HEK293 (cell line): ENCODE data around the gene ZFPM1.
A peak's percentile ranks its signal among the peaks of the same experiment; 100 is the strongest.

ENCODE experiments used
- CTCF ChIA-PET: fragments of 350-600 bp; formaldehyde crosslinking; extraction: SDS; loops from one replicate; lab custom pipeline; 2021; ENCODE audit warnings: antibody characterized with exemption; lab: Yijun Ruan, JAX
- POLR2A ChIA-PET: fragments of 300-600 bp; formaldehyde crosslinking; extraction: SDS; loops from one replicate; lab custom pipeline; 2020; ENCODE audit warnings: antibody characterized with exemption, inconsistent platforms; lab: Yijun Ruan, JAX
- H3K27ac ChIP-seq: fragments of 200-500 bp; sonication (Bioruptor generic); 2 replicates; pipeline ENCODE4 v1.5.1; 2014; ENCODE audit warnings: low read depth, low read length, control low read depth, inconsistent platforms; ENCODE audit errors: extremely low read depth
- H3K36me3 ChIP-seq, 2 experiments: fragments of 200-500 bp in 1 of 2; sonication (Bioruptor generic) in 1 of 2; 1 replicate in 1 of 2; 2 replicates in 1 of 2; pipeline ENCODE4 v1.5.1; 2014 to 2017; ENCODE audit warnings: inconsistent platforms in 2 of 2, low read length in 2 of 2; ENCODE audit not compliant: control insufficient read depth in 2 of 2, insufficient read depth in 1 of 2
- H3K4me1 ChIP-seq: fragments of 200-500 bp; sonication (Bioruptor generic); 2 replicates; pipeline ENCODE4 v1.5.1; 2014; ENCODE audit warnings: mild to moderate bottlenecking, low read length, inconsistent platforms; ENCODE audit not compliant: control insufficient read depth, insufficient read depth
- H3K4me3 ChIP-seq: 2 replicates; pipeline ENCODE4 v1.5.1; 2011; ENCODE audit warnings: low read depth, mild to moderate bottlenecking, control low read depth, low read length, moderate library complexity
- H3K9me3 ChIP-seq: fragments of 200-500 bp; sonication (Bioruptor generic); 2 replicates; pipeline ENCODE4 v1.5.1; 2014; ENCODE audit warnings: low read depth, low read length, inconsistent platforms; ENCODE audit not compliant: control insufficient read depth, insufficient read depth
- EGR2 ChIP-seq: fragments of 450-650 bp; formaldehyde crosslinking; IDR thresholded peaks from 2 replicates; pipeline ENCODE4 v1.5.1; 2016; ENCODE audit warnings: low read depth, missing biosample characterization, missing genetic modification characterization
- SALL2 ChIP-seq: fragments of 450-650 bp; formaldehyde crosslinking; IDR thresholded peaks from 2 replicates; pipeline ENCODE4 v1.5.0; 2017; ENCODE audit warnings: missing biosample characterization, mild to moderate bottlenecking, missing genetic modification characterization, borderline replicate concordance
- SCRT2 ChIP-seq: fragments of 450-650 bp; formaldehyde crosslinking; IDR thresholded peaks from 2 replicates; pipeline ENCODE4 v1.5.1; 2016; ENCODE audit warnings: missing biosample characterization, missing genetic modification characterization
- ZFHX2 ChIP-seq: fragments of 450-650 bp; formaldehyde crosslinking; conservative IDR thresholded peaks from 2 replicates; pipeline ENCODE4 v1.5.1; 2016; ENCODE audit warnings: missing biosample characterization, missing genetic modification characterization
- ZFP3 ChIP-seq: fragments of 450-650 bp; formaldehyde crosslinking; IDR thresholded peaks from 2 replicates; pipeline ENCODE4 v1.5.1; 2016; ENCODE audit warnings: low read depth, missing biosample characterization, missing genetic modification characterization
- ZNF239 ChIP-seq: fragments of 450-650 bp; formaldehyde crosslinking; IDR thresholded peaks from 2 replicates; pipeline ENCODE4 v1.5.1; 2016; ENCODE audit warnings: missing biosample characterization, missing genetic modification characterization
- ZNF24 ChIP-seq: fragments of 450-650 bp; formaldehyde crosslinking; IDR thresholded peaks from 2 replicates; pipeline ENCODE4 v1.5.1; 2016; ENCODE audit warnings: missing biosample characterization, missing genetic modification characterization
- ZNF473 ChIP-seq: fragments of 450-650 bp; formaldehyde crosslinking; IDR thresholded peaks from 2 replicates; pipeline ENCODE4 v1.5.1; 2017; ENCODE audit warnings: missing biosample characterization, missing genetic modification characterization
- ZNF513 ChIP-seq: fragments of 450-650 bp; IDR thresholded peaks from 2 replicates; pipeline ENCODE4 v1.5.1; 2018; ENCODE audit warnings: missing biosample characterization, missing genetic modification characterization
- ZNF560 ChIP-seq: fragments of 450-650 bp; formaldehyde crosslinking; IDR thresholded peaks from 2 replicates; pipeline ENCODE4 v1.5.1; 2017; ENCODE audit warnings: missing biosample characterization, missing genetic modification characterization, borderline replicate concordance
- TF ChIP-seq, protein P1 (sequence below): fragments of 450-650 bp; formaldehyde crosslinking; IDR thresholded peaks from 2 replicates; pipeline ENCODE4 v1.5.1; 2016; ENCODE audit warnings: missing biosample characterization, missing genetic modification characterization, borderline replicate concordance
- TF ChIP-seq, protein P2 (sequence below): fragments of 450-650 bp; formaldehyde crosslinking; IDR thresholded peaks from 2 replicates; pipeline ENCODE4 v1.5.1; 2016; ENCODE audit warnings: missing biosample characterization, missing genetic modification characterization
- TF ChIP-seq, protein P3 (sequence below): fragments of 450-650 bp; formaldehyde crosslinking; IDR thresholded peaks from 2 replicates; pipeline ENCODE4 v1.5.1; 2017; ENCODE audit warnings: missing biosample characterization, missing genetic modification characterization
- TF ChIP-seq, protein P4 (sequence below): fragments of 450-650 bp; formaldehyde crosslinking; IDR thresholded peaks from 2 replicates; pipeline ENCODE4 v1.5.1; 2016; ENCODE audit warnings: missing biosample characterization, missing genetic modification characterization

ZFPM1 gene

GRCh38 chr16:88458773-88459235, 5.7 kb downstream of the ZFPM1 start (continued):
- TF ChIP-seq, protein P1, sequence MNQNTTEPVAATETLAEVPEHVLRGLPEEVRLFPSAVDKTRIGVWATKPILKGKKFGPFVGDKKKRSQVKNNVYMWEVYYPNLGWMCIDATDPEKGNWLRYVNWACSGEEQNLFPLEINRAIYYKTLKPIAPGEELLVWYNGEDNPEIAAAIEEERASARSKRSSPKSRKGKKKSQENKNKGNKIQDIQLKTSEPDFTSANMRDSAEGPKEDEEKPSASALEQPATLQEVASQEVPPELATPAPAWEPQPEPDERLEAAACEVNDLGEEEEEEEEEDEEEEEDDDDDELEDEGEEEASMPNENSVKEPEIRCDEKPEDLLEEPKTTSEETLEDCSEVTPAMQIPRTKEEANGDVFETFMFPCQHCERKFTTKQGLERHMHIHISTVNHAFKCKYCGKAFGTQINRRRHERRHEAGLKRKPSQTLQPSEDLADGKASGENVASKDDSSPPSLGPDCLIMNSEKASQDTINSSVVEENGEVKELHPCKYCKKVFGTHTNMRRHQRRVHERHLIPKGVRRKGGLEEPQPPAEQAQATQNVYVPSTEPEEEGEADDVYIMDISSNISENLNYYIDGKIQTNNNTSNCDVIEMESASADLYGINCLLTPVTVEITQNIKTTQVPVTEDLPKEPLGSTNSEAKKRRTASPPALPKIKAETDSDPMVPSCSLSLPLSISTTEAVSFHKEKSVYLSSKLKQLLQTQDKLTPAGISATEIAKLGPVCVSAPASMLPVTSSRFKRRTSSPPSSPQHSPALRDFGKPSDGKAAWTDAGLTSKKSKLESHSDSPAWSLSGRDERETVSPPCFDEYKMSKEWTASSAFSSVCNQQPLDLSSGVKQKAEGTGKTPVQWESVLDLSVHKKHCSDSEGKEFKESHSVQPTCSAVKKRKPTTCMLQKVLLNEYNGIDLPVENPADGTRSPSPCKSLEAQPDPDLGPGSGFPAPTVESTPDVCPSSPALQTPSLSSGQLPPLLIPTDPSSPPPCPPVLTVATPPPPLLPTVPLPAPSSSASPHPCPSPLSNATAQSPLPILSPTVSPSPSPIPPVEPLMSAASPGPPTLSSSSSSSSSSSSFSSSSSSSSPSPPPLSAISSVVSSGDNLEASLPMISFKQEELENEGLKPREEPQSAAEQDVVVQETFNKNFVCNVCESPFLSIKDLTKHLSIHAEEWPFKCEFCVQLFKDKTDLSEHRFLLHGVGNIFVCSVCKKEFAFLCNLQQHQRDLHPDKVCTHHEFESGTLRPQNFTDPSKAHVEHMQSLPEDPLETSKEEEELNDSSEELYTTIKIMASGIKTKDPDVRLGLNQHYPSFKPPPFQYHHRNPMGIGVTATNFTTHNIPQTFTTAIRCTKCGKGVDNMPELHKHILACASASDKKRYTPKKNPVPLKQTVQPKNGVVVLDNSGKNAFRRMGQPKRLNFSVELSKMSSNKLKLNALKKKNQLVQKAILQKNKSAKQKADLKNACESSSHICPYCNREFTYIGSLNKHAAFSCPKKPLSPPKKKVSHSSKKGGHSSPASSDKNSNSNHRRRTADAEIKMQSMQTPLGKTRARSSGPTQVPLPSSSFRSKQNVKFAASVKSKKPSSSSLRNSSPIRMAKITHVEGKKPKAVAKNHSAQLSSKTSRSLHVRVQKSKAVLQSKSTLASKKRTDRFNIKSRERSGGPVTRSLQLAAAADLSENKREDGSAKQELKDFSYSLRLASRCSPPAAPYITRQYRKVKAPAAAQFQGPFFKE (tag by site-specific recombination): no peak
- TF ChIP-seq ZNF560 (tag by site-specific recombination) (no peak), ZNF24 (tag by site-specific recombination) (no peak), ZFP3 (tag by site-specific recombination) (no peak)

DNA sequence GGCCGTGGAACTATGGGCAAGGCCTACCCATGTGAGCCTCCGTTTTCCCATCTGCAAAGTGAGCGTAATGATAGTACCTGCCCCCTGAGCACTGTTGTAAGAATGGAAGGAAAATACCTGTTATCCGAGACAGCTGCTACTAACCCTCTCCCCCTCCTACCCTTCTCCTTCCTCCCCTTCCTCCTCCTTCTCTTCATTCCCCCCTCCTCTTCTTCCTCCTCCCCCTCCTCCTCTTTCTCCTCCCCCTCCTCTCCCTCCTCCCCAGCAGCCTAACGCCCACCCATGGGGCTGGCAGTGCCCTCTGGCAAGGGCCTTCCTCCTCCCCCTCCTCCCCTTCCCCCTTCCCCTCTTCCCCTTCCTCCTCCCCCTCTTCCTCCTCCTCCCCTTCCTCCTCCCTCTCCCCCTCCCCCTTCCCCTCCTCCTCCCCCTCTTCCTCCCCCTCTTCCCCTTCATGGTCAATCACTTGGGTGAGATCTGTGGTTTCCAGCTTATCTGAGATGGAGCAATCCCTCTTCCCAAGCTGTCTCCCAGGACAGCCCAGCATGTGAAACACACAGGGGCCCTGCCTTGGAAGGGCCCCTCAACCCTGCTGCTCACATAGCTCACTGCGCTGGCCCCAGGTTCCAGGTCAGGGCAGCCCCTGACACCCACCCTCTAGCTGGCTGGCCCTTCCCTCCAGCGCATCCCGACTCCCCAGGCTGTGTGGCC, 6.4 kb downstream of the ZFPM1 start:
- Histone ChIP-seq H3K4me3 (no peak overlapping the region), H3K9me3 (no peaks in the 10 kb centered on the region), H3K4me1 (peaks cover 5% of the 10 kb centered on the region; the same call in 1 of the 2 replicates), H3K27ac (no peak overlapping the region), H3K36me3 (peaks cover 0 to 4% of the 10 kb centered on the region in 2 experiments; a peak in 1 of 3 replicates)
- POLR2A ChIA-PET: no interaction called here
- CTCF ChIA-PET: interaction anchor here (0.7 kb wide), 1 partner anchor 830 kb away, joined by 3 read pairs; no protein-coding TSS in a partner anchor
- TF ChIP-seq ZNF513 (tag by site-specific recombination) (peak; percentile 69), ZFHX2 (tag by site-specific recombination) (peak; percentile 82), SALL2 (tag by site-specific recombination) (no peak), EGR2 (tag by site-specific recombination) (peak; percentile 86), ZNF239 (no peak), SCRT2 (tag by site-specific recombination) (no peak), ZNF473 (tag by site-specific recombination) (no peak)
- TF ChIP-seq, protein P2, sequence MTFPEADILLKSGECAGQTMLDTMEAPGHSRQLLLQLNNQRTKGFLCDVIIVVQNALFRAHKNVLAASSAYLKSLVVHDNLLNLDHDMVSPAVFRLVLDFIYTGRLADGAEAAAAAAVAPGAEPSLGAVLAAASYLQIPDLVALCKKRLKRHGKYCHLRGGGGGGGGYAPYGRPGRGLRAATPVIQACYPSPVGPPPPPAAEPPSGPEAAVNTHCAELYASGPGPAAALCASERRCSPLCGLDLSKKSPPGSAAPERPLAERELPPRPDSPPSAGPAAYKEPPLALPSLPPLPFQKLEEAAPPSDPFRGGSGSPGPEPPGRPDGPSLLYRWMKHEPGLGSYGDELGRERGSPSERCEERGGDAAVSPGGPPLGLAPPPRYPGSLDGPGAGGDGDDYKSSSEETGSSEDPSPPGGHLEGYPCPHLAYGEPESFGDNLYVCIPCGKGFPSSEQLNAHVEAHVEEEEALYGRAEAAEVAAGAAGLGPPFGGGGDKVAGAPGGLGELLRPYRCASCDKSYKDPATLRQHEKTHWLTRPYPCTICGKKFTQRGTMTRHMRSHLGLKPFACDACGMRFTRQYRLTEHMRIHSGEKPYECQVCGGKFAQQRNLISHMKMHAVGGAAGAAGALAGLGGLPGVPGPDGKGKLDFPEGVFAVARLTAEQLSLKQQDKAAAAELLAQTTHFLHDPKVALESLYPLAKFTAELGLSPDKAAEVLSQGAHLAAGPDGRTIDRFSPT (tag by site-specific recombination): peak; percentile 63; the same call in 1 of the 2 replicates
- TF ChIP-seq, protein P3, sequence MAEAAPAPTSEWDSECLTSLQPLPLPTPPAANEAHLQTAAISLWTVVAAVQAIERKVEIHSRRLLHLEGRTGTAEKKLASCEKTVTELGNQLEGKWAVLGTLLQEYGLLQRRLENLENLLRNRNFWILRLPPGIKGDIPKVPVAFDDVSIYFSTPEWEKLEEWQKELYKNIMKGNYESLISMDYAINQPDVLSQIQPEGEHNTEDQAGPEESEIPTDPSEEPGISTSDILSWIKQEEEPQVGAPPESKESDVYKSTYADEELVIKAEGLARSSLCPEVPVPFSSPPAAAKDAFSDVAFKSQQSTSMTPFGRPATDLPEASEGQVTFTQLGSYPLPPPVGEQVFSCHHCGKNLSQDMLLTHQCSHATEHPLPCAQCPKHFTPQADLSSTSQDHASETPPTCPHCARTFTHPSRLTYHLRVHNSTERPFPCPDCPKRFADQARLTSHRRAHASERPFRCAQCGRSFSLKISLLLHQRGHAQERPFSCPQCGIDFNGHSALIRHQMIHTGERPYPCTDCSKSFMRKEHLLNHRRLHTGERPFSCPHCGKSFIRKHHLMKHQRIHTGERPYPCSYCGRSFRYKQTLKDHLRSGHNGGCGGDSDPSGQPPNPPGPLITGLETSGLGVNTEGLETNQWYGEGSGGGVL (tag by site-specific recombination): peak; percentile 74
- TF ChIP-seq, protein P4, sequence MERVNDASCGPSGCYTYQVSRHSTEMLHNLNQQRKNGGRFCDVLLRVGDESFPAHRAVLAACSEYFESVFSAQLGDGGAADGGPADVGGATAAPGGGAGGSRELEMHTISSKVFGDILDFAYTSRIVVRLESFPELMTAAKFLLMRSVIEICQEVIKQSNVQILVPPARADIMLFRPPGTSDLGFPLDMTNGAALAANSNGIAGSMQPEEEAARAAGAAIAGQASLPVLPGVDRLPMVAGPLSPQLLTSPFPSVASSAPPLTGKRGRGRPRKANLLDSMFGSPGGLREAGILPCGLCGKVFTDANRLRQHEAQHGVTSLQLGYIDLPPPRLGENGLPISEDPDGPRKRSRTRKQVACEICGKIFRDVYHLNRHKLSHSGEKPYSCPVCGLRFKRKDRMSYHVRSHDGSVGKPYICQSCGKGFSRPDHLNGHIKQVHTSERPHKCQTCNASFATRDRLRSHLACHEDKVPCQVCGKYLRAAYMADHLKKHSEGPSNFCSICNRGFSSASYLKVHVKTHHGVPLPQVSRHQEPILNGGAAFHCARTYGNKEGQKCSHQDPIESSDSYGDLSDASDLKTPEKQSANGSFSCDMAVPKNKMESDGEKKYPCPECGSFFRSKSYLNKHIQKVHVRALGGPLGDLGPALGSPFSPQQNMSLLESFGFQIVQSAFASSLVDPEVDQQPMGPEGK: 0 out of 2 replicates have a peak, but pooled peaks have one; percentile 29
